ENCODE data around the gene AREG. TPM values are rescaled to one million over a fixed set of nuclear protein-coding genes. Genes with fewer than 3 reads are reported as not detected.

AREG gene
- total and polyA plus RNA-seq, 11 donors: 0.27 to 49.6 (median 1.9) TPM

DNA sequence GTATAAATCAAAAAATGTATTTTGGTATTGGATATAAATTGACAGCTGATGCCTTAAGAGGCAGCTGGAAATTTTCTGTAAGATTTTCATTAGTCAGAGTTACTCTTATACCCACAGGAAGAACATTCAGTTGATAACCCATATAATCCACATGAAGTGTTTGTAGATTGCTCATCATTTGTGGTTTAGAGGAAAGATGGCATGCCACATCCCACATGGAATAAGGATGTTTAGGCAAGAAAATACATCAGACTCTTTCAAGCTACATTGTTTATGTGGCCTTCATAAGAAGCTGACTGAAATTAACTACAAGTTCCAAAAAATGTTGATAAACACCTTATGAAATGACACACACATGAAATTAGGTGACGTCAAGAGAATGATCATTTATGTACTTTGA, 56.6 kb downstream of the AREG start:
- no peak for TF ChIP-seq POLR2A (IDR thresholded peaks at IDR 0.05)
- TF ChIP-seq, protein P1, sequence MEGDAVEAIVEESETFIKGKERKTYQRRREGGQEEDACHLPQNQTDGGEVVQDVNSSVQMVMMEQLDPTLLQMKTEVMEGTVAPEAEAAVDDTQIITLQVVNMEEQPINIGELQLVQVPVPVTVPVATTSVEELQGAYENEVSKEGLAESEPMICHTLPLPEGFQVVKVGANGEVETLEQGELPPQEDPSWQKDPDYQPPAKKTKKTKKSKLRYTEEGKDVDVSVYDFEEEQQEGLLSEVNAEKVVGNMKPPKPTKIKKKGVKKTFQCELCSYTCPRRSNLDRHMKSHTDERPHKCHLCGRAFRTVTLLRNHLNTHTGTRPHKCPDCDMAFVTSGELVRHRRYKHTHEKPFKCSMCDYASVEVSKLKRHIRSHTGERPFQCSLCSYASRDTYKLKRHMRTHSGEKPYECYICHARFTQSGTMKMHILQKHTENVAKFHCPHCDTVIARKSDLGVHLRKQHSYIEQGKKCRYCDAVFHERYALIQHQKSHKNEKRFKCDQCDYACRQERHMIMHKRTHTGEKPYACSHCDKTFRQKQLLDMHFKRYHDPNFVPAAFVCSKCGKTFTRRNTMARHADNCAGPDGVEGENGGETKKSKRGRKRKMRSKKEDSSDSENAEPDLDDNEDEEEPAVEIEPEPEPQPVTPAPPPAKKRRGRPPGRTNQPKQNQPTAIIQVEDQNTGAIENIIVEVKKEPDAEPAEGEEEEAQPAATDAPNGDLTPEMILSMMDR (IDR thresholded peaks at IDR 0.05): no peak
- ATAC-seq: no peak
- no peak overlapping the region for H3K27ac ChIP-seq
- no peaks in the 10 kb centered on the region for H3K27me3 ChIP-seq
- H3K36me3 ChIP-seq: no peaks in the 10 kb centered on the region
- H3K9me3 ChIP-seq: peaks cover 0 to 14% (median 0%) of the 10 kb centered on the region in 12 donors
- WGBS, 4 donors: 90 to 94% (median 91%) methylated on average over 1 of the region's 1 CpG
- DNase-seq: no peak
- peaks cover 0 to 4% (median 0%) of the 10 kb centered on the region in 12 donors for H3K4me1 ChIP-seq
- H3K4me3 ChIP-seq: no peak overlapping the region
- intact Hi-C loops (cut with DNase I): no loop called here

DNA sequence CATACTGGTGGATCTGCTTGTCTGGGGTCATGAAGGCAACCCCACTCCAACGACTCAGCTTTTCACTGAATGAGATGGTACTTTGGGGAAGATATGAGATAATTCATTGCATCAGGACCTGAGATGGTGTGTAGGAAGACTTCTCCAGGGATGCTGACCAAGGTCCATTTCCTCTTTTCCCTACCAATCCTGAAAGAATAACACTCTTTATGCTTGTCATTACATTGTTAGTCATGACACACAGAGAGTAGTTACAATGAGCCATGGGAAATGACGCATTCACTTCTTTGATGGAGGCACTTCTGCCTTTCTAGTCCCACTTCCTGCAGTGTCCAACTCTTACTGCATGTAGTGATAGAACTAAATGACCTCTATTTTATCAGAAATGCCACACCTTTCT, 58.6 kb downstream of the AREG start:
- peaks cover 0 to 12% (median 0%) of the 10 kb centered on the region in 12 donors for H3K9me3 ChIP-seq
- 60 to 89% (median 88%) methylated on average over 2 of the region's 2 CpGs for WGBS, 4 donors
- H3K4me1 ChIP-seq: peaks cover 0 to 4% (median 0%) of the 10 kb centered on the region in 12 donors
- no peak overlapping the region for H3K4me3 ChIP-seq
- no peak for DNase-seq
- H3K27me3 ChIP-seq: no peaks in the 10 kb centered on the region
- intact Hi-C loops (cut with DNase I): no loop called here
- H3K27ac ChIP-seq: no peak overlapping the region
- no peaks in the 10 kb centered on the region for H3K36me3 ChIP-seq
- ATAC-seq: no peak
- no peak for TF ChIP-seq POLR2A (IDR thresholded peaks at IDR 0.05)
- TF ChIP-seq, protein P1 (IDR thresholded peaks at IDR 0.05): no peak

DNA sequence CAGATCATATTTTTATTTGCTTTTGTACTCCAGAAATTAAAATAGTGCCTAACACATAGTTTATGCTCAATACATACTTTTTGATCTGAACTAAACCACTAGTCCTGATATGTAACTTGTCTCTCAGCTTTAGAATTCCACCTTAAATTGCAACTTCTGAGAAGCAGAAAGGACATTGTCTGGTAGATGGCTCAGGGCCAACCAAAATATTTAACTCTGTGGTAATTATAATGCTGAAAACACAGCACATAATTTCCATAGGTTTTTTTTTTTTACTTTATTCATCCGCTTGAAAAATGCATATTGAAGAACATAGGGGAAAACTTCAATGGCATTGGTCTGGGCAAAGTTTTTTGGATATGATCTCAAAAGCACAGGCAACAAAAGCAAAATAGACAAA, 59.3 kb downstream of the AREG start:
- Histone ChIP-seq H3K27ac (no peak overlapping the region), H3K9me3 (peaks cover 0 to 6% (median 0%) of the 10 kb centered on the region in 12 donors), H3K4me1 (peaks cover 0 to 4% (median 0%) of the 10 kb centered on the region in 12 donors), H3K27me3 (no peaks in the 10 kb centered on the region), H3K4me3 (no peak overlapping the region), H3K36me3 (no peaks in the 10 kb centered on the region)
- 18 to 61% (median 46%) methylated on average over 1 of the region's 1 CpG for WGBS, 4 donors
- intact Hi-C loops (cut with DNase I): no loop called here
- TF ChIP-seq, protein P1 (IDR thresholded peaks at IDR 0.05): no peak
- no peak for DNase-seq
- ATAC-seq: no peak

Other genes with a start within 250 kb of the AREG start
- 1 to 10 TPM in 1 of 9 donors, not detected in 8; 5.8 TPM for gene EPGN, start 136.7 kb upstream of the AREG start, total RNA-seq
- gene EPGN, start 136.7 kb upstream of the AREG start, polyA plus RNA-seq: not detected
- 1 to 10 TPM in 3 of 9 donors, under 1 TPM in 3, not detected in 3; 0.09 to 8.6 (median 0.83) TPM for gene EREG, start 80.0 kb upstream of the AREG start, total RNA-seq
- gene EREG, start 80.0 kb upstream of the AREG start, polyA plus RNA-seq: 1 to 10 TPM in 1 of 2 donors, under 1 TPM in 1; 0.23 to 1.2 TPM